ENCODE measurements around the gene ARHGAP18. TPM values are rescaled to one million over a fixed set of nuclear protein-coding genes. Genes with fewer than 3 reads are reported as not detected.
A peak's percentile ranks its signal among the peaks of the same experiment; 100 is the strongest.

Gene ARHGAP18
- total RNA-seq, 1 donor from 2014 or later: 3.9 TPM

GRCh38 chr6:129696843-129697242 is 13.1 kb downstream of the ARHGAP18 start:
- H3K9me3 ChIP-seq (ENCODE audit: low read depth): no peaks in the 10 kb centered on the region
- Mint-ChIP-seq H3K4me1 (peaks cover 17% of the 10 kb centered on the region), H3K36me3 (no peaks in the 10 kb centered on the region), H3K27me3 (ENCODE audit: insufficient read depth, low read depth) (no peaks in the 10 kb centered on the region), H3K4me3 (no peak overlapping the region), H3K9me3 (no peaks in the 10 kb centered on the region), H3K27ac (no peak overlapping the region)
- H3F3A ChIP-seq (ENCODE audit: low read depth): no peaks in the 10 kb centered on the region
- no peak overlapping the region for H3K4me3 ChIP-seq
- H3K9ac ChIP-seq: no peak overlapping the region
- H3K4me1 ChIP-seq: peaks cover 16% of the 10 kb centered on the region
- TF ChIP-seq EZH2 (IDR thresholded peaks at IDR 0.05): no peak
- TF ChIP-seq EZH2phosphoT487 (IDR thresholded peaks at IDR 0.05): no peak
- no peak for TF ChIP-seq CTCF (IDR thresholded peaks at IDR 0.05)
- H3K27me3 ChIP-seq: no peaks in the 10 kb centered on the region
- no peak overlapping the region for H3K27ac ChIP-seq
- no peak overlapping the region for H3K4me2 ChIP-seq
- DNase-seq (ENCODE audit: low spot score): no peak
- no peaks in the 10 kb centered on the region for H3K36me3 ChIP-seq
- H2AFZ ChIP-seq (replicated peaks): no peak overlapping the region
- no peaks in the 10 kb centered on the region for H4K20me1 ChIP-seq (ENCODE audit: low read depth)
- H3K79me2 ChIP-seq (ENCODE audit: low read depth): no peaks in the 10 kb centered on the region

GRCh38 chr6:129696028-129696418 is 14.0 kb downstream of the ARHGAP18 start:
- H3K79me2 ChIP-seq (ENCODE audit: low read depth): no peaks in the 10 kb centered on the region
- no peak overlapping the region for H3K27ac Mint-ChIP-seq

GRCh38 chr6:129695373-129696027 is 14.5 kb downstream of the ARHGAP18 start:
- H3K36me3 ChIP-seq: no peaks in the 10 kb centered on the region
- H3K4me1 ChIP-seq: peaks cover 16% of the 10 kb centered on the region
- no peak overlapping the region for H3K27ac ChIP-seq
- DNase-seq (ENCODE audit: low spot score): no peak
- no peaks in the 10 kb centered on the region for H3K9me3 ChIP-seq (ENCODE audit: low read depth)
- H4K20me1 ChIP-seq (ENCODE audit: low read depth): no peaks in the 10 kb centered on the region
- H3K36me3 Mint-ChIP-seq: no peaks in the 10 kb centered on the region
- H3K27me3 ChIP-seq: no peaks in the 10 kb centered on the region
- no peak overlapping the region for H3K4me3 Mint-ChIP-seq
- no peaks in the 10 kb centered on the region for H3K27me3 Mint-ChIP-seq (ENCODE audit: insufficient read depth, low read depth)
- peaks cover 24% of the 10 kb centered on the region for H3K4me1 Mint-ChIP-seq
- TF ChIP-seq EZH2phosphoT487 (IDR thresholded peaks at IDR 0.05) (no peak), EZH2 (IDR thresholded peaks at IDR 0.05) (no peak), CTCF (IDR thresholded peaks at IDR 0.05) (no peak)
- H3K4me3 ChIP-seq: no peak overlapping the region
- no peaks in the 10 kb centered on the region for H3K9me3 Mint-ChIP-seq
- H3K4me2 ChIP-seq: peak overlapping the region; percentile 40
- H3K79me2 ChIP-seq (ENCODE audit: low read depth): no peaks in the 10 kb centered on the region
- H3K27ac Mint-ChIP-seq: no peak overlapping the region
- H3F3A ChIP-seq (ENCODE audit: low read depth): no peaks in the 10 kb centered on the region
- no peak overlapping the region for H2AFZ ChIP-seq (replicated peaks)
- no peak overlapping the region for H3K9ac ChIP-seq

More at GRCh38 chr6:129696028-129696418, 14.0 kb downstream of the ARHGAP18 start:
- H3K4me3 Mint-ChIP-seq: no peak overlapping the region
- Histone ChIP-seq H3K4me2 (no peak overlapping the region), H3K4me3 (no peak overlapping the region), H3K36me3 (no peaks in the 10 kb centered on the region), H4K20me1 (ENCODE audit: low read depth) (no peaks in the 10 kb centered on the region), H2AFZ (replicated peaks) (no peak overlapping the region), H3K9me3 (ENCODE audit: low read depth) (no peaks in the 10 kb centered on the region), H3K4me1 (peaks cover 16% of the 10 kb centered on the region), H3F3A (ENCODE audit: low read depth) (no peaks in the 10 kb centered on the region), H3K27me3 (no peaks in the 10 kb centered on the region), H3K9ac (no peak overlapping the region), H3K27ac (no peak overlapping the region)
- no peaks in the 10 kb centered on the region for H3K36me3 Mint-ChIP-seq
- DNase-seq (ENCODE audit: low spot score): no peak
- no peaks in the 10 kb centered on the region for H3K27me3 Mint-ChIP-seq (ENCODE audit: insufficient read depth, low read depth)
- H3K4me1 Mint-ChIP-seq: peaks cover 22% of the 10 kb centered on the region
- no peaks in the 10 kb centered on the region for H3K9me3 Mint-ChIP-seq
- no peak for TF ChIP-seq CTCF (IDR thresholded peaks at IDR 0.05)

Data from neural progenitor cell (in vitro differentiated cells).